OCI-LY1 (cell line): ENCODE results near the gene TRMT44.
"Not testable (repeated sequence)": the region's sequence is repeated elsewhere in the genome, so short reads cannot be mapped to it uniquely, and the experiment has no call there.

Source experiments
- H2AFZ ChIP-seq: fragments of 200-600 bp; sonication (generic), shearing (Covaris generic); 2 replicates; pipeline ENCODE4 v1.6.0; 2014; ENCODE audit warnings: antibody characterized with exemption, mild to moderate bottlenecking, low read length
- H3F3A ChIP-seq: fragments of 200-600 bp; sonication (generic), shearing (Covaris generic); 2 replicates; pipeline ENCODE4 v1.6.0; 2014; ENCODE audit warnings: mild to moderate bottlenecking, antibody characterized with exemption, low read length, moderate library complexity; ENCODE audit not compliant: insufficient read depth
- H3K27ac ChIP-seq: fragments of 200-600 bp; sonication (generic); 2 replicates; pipeline ENCODE4 v1.5.1; 2014; ENCODE audit warnings: low read length, mixed run types, mild to moderate bottlenecking, low read depth; ENCODE audit not compliant: poor library complexity, severe bottlenecking
- H3K27me3 ChIP-seq: fragments of 200-600 bp; sonication (generic); 2 replicates; pipeline ENCODE4 v1.6.0; 2014; ENCODE audit warnings: antibody characterized with exemption, mild to moderate bottlenecking, low read length, moderate library complexity; ENCODE audit not compliant: insufficient read depth
- H3K36me3 ChIP-seq: fragments of 200-600 bp; sonication (generic); 2 replicates; pipeline ENCODE4 v1.6.1; 2014; ENCODE audit warnings: mild to moderate bottlenecking, antibody characterized with exemption, low read length, moderate library complexity, mixed read lengths; ENCODE audit not compliant: insufficient read depth
- H3K4me1 ChIP-seq: fragments of 200-600 bp; sonication (generic); 2 replicates; pipeline ENCODE4 v1.5.1; 2014; ENCODE audit warnings: mild to moderate bottlenecking, low read length, moderate library complexity; ENCODE audit not compliant: insufficient read depth, severe bottlenecking
- H3K4me2 ChIP-seq: fragments of 200-600 bp; sonication (generic), shearing (Covaris generic); 2 replicates; pipeline ENCODE4 v1.6.1; 2014; ENCODE audit warnings: low read length
- H3K4me3 ChIP-seq: fragments of 200-600 bp; sonication (generic); 2 replicates; pipeline ENCODE4 v1.5.1; 2014; ENCODE audit warnings: low read length, low read depth, mild to moderate bottlenecking, mixed read lengths; ENCODE audit not compliant: poor library complexity, severe bottlenecking
- H3K79me2 ChIP-seq: fragments of 200-600 bp; shearing (Covaris generic); 2 replicates; pipeline ENCODE4 v1.6.1; 2016; ENCODE audit warnings: mixed run types, low read length, mixed read lengths; ENCODE audit not compliant: insufficient read depth
- H3K9ac ChIP-seq: fragments of 200-600 bp; sonication (generic), shearing (Covaris generic); 2 replicates; pipeline ENCODE4 v1.6.1; 2014; ENCODE audit warnings: mild to moderate bottlenecking, low read length, mixed read lengths
- H3K9me2 ChIP-seq: fragments of 200-600 bp; sonication (generic), shearing (Covaris generic); 2 replicates; pipeline ENCODE4 v1.6.1; 2014; ENCODE audit warnings: low read depth, mild to moderate bottlenecking, low read length, mixed read lengths
- H3K9me3 ChIP-seq: fragments of 200-600 bp; shearing (Covaris generic); 2 replicates; pipeline ENCODE4 v1.6.1; 2014; ENCODE audit warnings: low read length, mixed read lengths
- H4K20me1 ChIP-seq: fragments of 200-600 bp; sonication (generic), shearing (Covaris generic); 2 replicates; pipeline ENCODE4 v1.6.0; 2016; ENCODE audit warnings: mild to moderate bottlenecking, low read length; ENCODE audit not compliant: insufficient read depth
- EZH2 ChIP-seq: fragments of 200-600 bp; sonication (generic), shearing (Covaris generic); IDR thresholded peaks from 2 replicates; pipeline ENCODE4 v1.8.0; 2017; ENCODE audit warnings: borderline replicate concordance, mixed run types, mild to moderate bottlenecking, antibody characterized with exemption, low read length, moderate library complexity, mixed read lengths
- TF ChIP-seq, protein P1 (sequence below): fragments of 200-600 bp; sonication (generic), shearing (Covaris generic); IDR thresholded peaks from 2 replicates; pipeline ENCODE4 v1.5.1; 2017; ENCODE audit warnings: mild to moderate bottlenecking, antibody characterized with exemption, low read length, moderate library complexity, mixed read lengths

The TRMT44 gene

DNA sequence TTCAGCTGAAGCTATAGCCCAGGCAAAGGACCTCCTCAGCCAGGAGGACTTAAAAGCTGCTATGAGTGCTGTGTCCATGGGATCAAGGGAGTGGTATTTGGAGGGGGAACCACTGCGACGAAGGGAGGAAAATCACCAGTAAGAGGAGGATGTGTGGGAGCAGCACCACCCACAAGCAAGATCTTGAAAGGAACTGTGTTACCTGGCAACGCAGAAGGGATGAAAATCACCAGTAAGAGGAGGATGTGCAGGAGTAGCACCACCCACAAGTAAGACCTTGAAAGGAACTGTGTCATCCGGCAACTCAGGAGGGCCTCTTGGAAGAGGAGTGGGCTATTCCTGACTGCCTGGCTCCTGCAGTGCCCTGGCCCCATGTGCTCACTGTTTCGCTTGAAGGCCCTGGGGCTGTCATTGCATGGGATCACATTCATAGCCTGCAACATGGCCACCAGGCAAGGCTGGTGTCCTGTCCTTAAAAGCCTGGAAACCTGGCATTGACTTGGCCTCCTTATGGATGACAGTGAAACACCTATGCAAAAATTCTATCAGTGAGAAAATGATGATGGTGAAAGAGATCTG lies 48.3 kb downstream of the TRMT44 start:
- no peak overlapping the region for H3K4me3 ChIP-seq
- no peaks in the 10 kb centered on the region for H3F3A ChIP-seq
- H3K27ac ChIP-seq, result no peak overlapping the region
- H2AFZ ChIP-seq, result no peak overlapping the region
- H4K20me1 ChIP-seq, result no peaks in the 10 kb centered on the region
- no peak for TF ChIP-seq EZH2
- TF ChIP-seq, protein P1, sequence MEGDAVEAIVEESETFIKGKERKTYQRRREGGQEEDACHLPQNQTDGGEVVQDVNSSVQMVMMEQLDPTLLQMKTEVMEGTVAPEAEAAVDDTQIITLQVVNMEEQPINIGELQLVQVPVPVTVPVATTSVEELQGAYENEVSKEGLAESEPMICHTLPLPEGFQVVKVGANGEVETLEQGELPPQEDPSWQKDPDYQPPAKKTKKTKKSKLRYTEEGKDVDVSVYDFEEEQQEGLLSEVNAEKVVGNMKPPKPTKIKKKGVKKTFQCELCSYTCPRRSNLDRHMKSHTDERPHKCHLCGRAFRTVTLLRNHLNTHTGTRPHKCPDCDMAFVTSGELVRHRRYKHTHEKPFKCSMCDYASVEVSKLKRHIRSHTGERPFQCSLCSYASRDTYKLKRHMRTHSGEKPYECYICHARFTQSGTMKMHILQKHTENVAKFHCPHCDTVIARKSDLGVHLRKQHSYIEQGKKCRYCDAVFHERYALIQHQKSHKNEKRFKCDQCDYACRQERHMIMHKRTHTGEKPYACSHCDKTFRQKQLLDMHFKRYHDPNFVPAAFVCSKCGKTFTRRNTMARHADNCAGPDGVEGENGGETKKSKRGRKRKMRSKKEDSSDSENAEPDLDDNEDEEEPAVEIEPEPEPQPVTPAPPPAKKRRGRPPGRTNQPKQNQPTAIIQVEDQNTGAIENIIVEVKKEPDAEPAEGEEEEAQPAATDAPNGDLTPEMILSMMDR, result no peak
- no peaks in the 10 kb centered on the region for H3K36me3 ChIP-seq
- no peaks in the 10 kb centered on the region for H3K27me3 ChIP-seq
- H3K9ac ChIP-seq, result no peak overlapping the region
- no peaks in the 10 kb centered on the region for H3K9me2 ChIP-seq
- H3K79me2 ChIP-seq, result no peaks in the 10 kb centered on the region
- H3K4me1 ChIP-seq, result no peaks in the 10 kb centered on the region
- H3K4me2 ChIP-seq, result no peak overlapping the region
- no peaks in the 10 kb centered on the region for H3K9me3 ChIP-seq

DNA sequence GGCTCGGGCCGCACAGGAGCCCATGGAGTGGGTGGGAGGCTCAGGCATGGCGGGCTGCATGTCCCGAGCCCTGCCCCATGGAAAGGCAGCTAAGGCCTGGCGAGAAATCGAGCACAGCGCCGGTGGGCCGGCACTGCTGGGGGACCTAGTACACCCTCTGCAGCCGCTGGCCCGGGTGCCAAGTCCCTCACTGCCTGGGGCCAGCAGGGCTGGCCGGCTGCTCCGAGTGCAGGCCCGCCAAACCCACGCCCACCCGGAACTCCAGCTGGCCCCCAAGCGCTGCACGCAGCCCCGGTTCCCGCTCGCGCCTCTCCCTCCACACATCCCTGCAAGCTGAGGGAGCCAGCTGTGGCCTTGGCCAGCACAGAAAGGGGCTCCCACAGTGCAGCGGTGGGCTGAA lies 50.9 kb downstream of the TRMT44 start:
- not testable (repeated sequence) for H3K4me1 ChIP-seq, H3K9me3 ChIP-seq, H4K20me1 ChIP-seq, H3K9me2 ChIP-seq, H3K79me2 ChIP-seq, H3K4me3 ChIP-seq, H3K36me3 ChIP-seq, H3K27me3 ChIP-seq, H3F3A ChIP-seq, H3K27ac ChIP-seq, H2AFZ ChIP-seq, H3K4me2 ChIP-seq, H3K9ac ChIP-seq

DNA sequence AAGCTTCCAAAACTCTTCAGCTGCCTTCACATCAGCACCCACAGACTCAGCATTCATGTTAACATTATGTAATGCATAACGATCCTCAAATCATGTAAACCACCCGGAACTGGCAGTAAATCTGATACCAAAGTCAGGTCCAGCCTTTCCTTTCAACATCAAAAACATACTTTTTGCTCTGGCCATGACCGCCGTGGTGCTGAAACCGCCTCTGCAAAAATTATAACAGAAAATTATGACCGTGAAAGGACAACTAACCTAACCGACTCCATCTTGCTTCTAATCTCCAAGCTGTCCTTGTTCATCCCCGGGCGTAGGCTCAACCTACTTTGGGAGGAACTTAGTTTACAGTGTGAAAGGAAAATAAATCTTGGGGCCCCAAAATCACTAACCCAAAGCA lies 51.6 kb downstream of the TRMT44 start:
- Histone ChIP-seq H3K9me2 (no peaks in the 10 kb centered on the region), H3K36me3 (no peaks in the 10 kb centered on the region), H3K27ac (no peak overlapping the region), H3K4me1 (no peaks in the 10 kb centered on the region), H2AFZ (no peak overlapping the region), H3K4me3 (no peak overlapping the region), H3K4me2 (no peak overlapping the region), H3K27me3 (no peaks in the 10 kb centered on the region; the same call in 1 of the 2 replicates), H3K9me3 (no peaks in the 10 kb centered on the region), H3K9ac (no peak overlapping the region), H3F3A (no peaks in the 10 kb centered on the region), H4K20me1 (no peaks in the 10 kb centered on the region), H3K79me2 (no peaks in the 10 kb centered on the region)
- TF ChIP-seq EZH2, result no peak
- TF ChIP-seq, protein P1, result no peak

DNA sequence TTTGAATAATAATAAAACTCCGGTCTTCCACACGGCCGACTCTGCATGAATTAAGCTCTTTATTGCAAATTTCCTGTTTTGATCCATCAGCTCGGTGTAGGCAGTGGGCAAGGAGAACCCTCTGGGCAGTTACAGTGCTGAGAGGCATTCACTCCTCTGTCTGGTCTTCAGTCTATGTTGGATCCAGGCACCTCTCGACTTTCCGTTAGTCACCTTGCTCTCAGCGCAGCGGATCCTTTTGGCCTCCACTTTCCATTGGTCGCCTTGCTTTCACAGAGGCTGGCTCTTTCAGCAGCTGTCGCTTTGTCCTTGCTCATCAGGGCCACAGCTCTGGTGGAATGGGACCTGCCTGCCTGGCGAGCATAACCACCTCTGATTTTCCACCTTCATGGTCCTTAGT lies 52.9 kb downstream of the TRMT44 start:
- Histone ChIP-seq H3K27ac (no peak overlapping the region), H3K79me2 (no peaks in the 10 kb centered on the region), H3K4me1 (no peaks in the 10 kb centered on the region), H2AFZ (no peak overlapping the region), H3K36me3 (no peaks in the 10 kb centered on the region), H3K27me3 (no peaks in the 10 kb centered on the region; the same call in 1 of the 2 replicates), H3K9ac (no peak overlapping the region), H3F3A (no peaks in the 10 kb centered on the region), H3K9me2 (no peaks in the 10 kb centered on the region), H3K9me3 (no peaks in the 10 kb centered on the region), H3K4me2 (no peak overlapping the region), H4K20me1 (no peaks in the 10 kb centered on the region), H3K4me3 (no peak overlapping the region)
- TF ChIP-seq, protein P1, result no peak
- TF ChIP-seq EZH2, result no peak
